Fibroblast of villous mesenchyme (primary cell): ENCODE measurements around the gene UQCRC2. TPM values are rescaled to one million over a fixed set of nuclear protein-coding genes. Genes with fewer than 3 reads are reported as not detected.
A peak's percentile ranks its signal among the peaks of the same experiment; 100 is the strongest.

Source experiments
- DNase-seq: peaks from one replicate; pipeline ENCODE4 v3.0.0-alpha.2; 2010; ENCODE audit warnings: low read depth
- H3K4me3 ChIP-seq: 2 replicates; pipeline ENCODE4 v1.5.1; 2011; ENCODE audit warnings: low read depth, mild to moderate bottlenecking, low read length
- CTCF ChIP-seq: IDR thresholded peaks from 2 replicates; pipeline ENCODE4 v1.5.1; 2012; ENCODE audit warnings: low read depth, mild to moderate bottlenecking, low read length; ENCODE audit not compliant: insufficient read depth
- total RNA-seq: library from RNA; depleted of rRNA; stranded (reverse); fragments of >200 nt; gene quantifications from 2 replicates; pipeline ENCODE4 v1.2.3, GENCODE V29; 2012

UQCRC2 gene
- total RNA-seq, 1 donor, result 225 TPM

DNA sequence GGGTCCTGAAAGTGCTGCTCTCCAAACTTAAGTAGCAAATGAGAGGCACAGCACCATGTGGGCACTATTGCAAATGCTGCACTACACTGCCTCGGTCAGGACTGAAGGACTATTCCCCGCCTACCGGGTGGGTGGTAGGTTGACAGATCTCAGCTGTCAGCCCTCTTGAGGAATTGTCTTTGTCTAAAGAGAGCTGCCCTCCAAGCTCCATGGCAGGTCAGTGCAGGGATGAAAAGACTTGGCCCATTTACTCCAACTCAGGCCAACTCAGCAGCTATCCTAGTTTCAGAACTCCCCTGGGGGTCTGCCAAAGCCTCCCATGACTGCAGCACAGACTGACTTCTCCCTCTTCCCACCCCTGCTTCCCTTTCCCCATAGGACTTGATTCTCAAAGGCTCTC is 51.2 kb downstream of the UQCRC2 start:
- H3K4me3 ChIP-seq, result no peak overlapping the region
- no peak for TF ChIP-seq CTCF
- no peak for DNase-seq

GRCh38 chr16:22005746-22006145 is 52.6 kb downstream of the UQCRC2 start:
- no peak for DNase-seq
- H3K4me3 ChIP-seq, result no peak overlapping the region
- no peak for TF ChIP-seq CTCF

DNA sequence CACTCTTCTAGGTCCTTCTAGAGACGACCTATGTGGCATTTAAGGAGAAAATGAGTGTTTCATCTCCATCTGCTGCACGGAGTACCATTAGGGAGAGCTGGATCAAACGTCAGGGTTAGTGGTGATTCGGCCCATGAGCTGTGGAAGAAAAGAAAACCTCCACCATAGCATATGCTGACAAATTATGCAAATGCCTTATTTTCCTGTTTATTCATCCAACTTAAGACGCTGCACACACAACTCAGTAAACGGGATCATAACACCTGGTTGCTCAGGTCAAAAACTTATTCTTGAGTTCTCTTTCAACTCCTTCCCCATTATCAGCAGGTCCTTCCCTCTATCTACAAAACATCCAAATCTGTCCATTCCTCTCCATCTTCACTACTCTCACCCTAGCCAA is 53.5 kb downstream of the UQCRC2 start:
- no peak for DNase-seq
- H3K4me3 ChIP-seq, result no peak overlapping the region
- TF ChIP-seq CTCF, result no peak

GRCh38 chr16:22007159-22007508 is 54.0 kb downstream of the UQCRC2 start:
- peak overlapping the region; percentile 89 for H3K4me3 ChIP-seq
- DNase-seq, result no peak
- TF ChIP-seq CTCF, result no peak

- DNase-seq, result peak; percentile 83
- peak; percentile 6 for TF ChIP-seq CTCF
Measured at GRCh38 chr16:22007509-22008214, 54.5 kb downstream of the UQCRC2 start, which contains the start of gene MOSMO. Gene MOSMO (plus strand): TSS chr16:22008111. CDS start chr16:22008302, 191 bp downstream.

DNA sequence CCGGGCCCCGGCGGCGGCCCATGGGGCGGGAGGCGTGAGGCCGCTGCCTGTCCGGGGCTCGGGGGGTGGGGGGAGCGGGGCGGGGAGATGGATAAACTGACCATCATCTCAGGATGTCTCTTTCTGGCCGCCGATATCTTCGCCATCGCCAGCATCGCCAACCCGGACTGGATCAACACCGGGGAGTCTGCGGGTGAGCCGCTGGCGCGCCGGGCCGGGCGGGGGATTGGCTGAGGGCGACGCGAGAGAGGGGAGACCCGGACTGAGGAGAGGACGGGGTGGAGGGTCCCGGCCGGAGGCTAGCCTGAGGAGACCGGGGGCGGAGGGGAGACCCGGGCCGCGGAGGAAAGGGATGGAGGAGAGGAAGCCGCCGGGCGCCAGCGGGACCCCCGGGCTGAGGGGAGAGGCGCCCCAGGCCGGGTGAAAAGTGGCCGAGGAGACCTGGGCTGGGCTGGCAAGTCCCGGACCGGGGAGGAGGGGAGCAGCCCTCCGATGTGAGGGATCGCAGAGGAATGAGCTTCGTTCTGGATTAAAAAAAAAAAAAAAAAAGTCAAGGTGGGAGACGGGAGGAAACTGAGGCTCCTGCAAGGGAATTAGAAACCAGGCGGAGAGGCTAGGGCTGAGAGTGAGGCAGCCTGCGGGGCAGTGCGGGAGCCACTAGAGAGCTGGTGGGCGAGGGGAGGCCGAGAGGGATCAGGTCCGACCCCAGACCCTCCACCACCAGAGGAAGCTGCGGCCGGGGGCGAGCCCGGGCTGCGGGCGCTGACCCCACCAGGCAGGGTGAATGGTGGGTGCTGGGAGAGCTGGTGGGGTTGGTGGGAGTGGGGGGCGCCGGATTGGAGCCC is 55.3 kb downstream of the UQCRC2 start:
- DNase-seq, result no peak
- TF ChIP-seq CTCF, result no peak
- H3K4me3 ChIP-seq, result peak overlapping the region; percentile 89

More at GRCh38 chr16:22007509-22008214, 54.5 kb downstream of the UQCRC2 start, which contains the start of gene MOSMO:
- peak within 1 kb of the TSS; percentile 89 for H3K4me3 ChIP-seq
